K562 (cell line): Measurements from ENCODE around the gene PEX11B. TPM values are rescaled to one million over a fixed set of nuclear protein-coding genes. Genes with fewer than 3 reads are reported as not detected.
A peak's percentile ranks its signal among the peaks of the same experiment; 100 is the strongest.

Source experiments
- ATAC-seq: fragments of 200-7000 bp; cut with Tn5 transposase; 3 replicates; pipeline ENCODE4 v1.9.1; 2020; ENCODE audit warnings: moderate library complexity
- BruUV-seq: library from RNA; stranded (reverse); fragments of 400-500 nt; replicated peaks from 2 replicates; lab custom pipeline; 2021; lab: Mats Ljungman, UMichigan
- CTCF ChIA-PET: fragments of 300-600 bp; formaldehyde crosslinking; extraction: SDS; loops from one replicate; lab custom pipeline; 2021; ENCODE audit warnings: low intra/inter-chr PET ratio; lab: Yijun Ruan, JAX
- POLR2A ChIA-PET: fragments of 300-600, 350-650 bp; sonication (Branson Sonifier 250); formaldehyde crosslinking; extraction: SDS; loops from one replicate; lab custom pipeline; 2021; ENCODE audit warnings: antibody characterized with exemption, inconsistent platforms; lab: Yijun Ruan, JAX
- DNase-seq, 4 experiments: peaks; one replicate each; pipeline versions ENCODE4 v3.0.0 to v3.0.0-alpha.2; 2011 to 2018; ENCODE audit warnings: low spot score in 3 of 4, mixed read lengths in 3 of 4; ENCODE audit errors: extremely low read depth in 1 of 4
- FAIRE-seq: peaks from 2 replicates; lab custom pipeline; 2011; peaks lifted over from hg19 to GRCh38; lab: Jason Lieb, UNC
- H2AFZ ChIP-seq: 2 replicates; pipeline ENCODE4 v1.6.0; 2011; ENCODE audit warnings: low read depth, low read length, control low read depth, inconsistent platforms
- H3K27ac ChIP-seq: fragments of 200-600 bp; 3 replicates; pipeline ENCODE4 v1.8.0; 2011; ENCODE audit warnings: low read depth, mild to moderate bottlenecking, control low read depth, inconsistent platforms, low read length, moderate library complexity, mixed read lengths; ENCODE audit errors: extremely low read depth
- H3K27me3 ChIP-seq, 2 experiments: fragments of 300-600 bp in 1 of 2; 2 replicates in 1 of 2; 3 replicates in 1 of 2; pipeline versions ENCODE4 v1.6.0 to v1.8.0; 2011; ENCODE audit warnings: inconsistent platforms in 2 of 2, low read length in 2 of 2, mild to moderate bottlenecking in 1 of 2, mixed read lengths in 1 of 2, moderate library complexity in 1 of 2; ENCODE audit not compliant: control insufficient read depth in 2 of 2, insufficient read depth in 2 of 2
- H3K36me3 ChIP-seq: fragments of 300-600 bp; 3 replicates; pipeline ENCODE4 v1.8.0; 2011; ENCODE audit warnings: mild to moderate bottlenecking, low read length, inconsistent platforms; ENCODE audit not compliant: control insufficient read depth, insufficient read depth
- H3K4me1 ChIP-seq, 2 experiments: fragments of 200-600 bp in 1 of 2; replicated peaks in 1 of 2; 2 replicates in 1 of 2; 3 replicates in 1 of 2; pipeline versions ENCODE4 v1.5.1 to v1.8.0; 2011; ENCODE audit warnings: inconsistent platforms in 2 of 2, low read length in 2 of 2, mild to moderate bottlenecking in 1 of 2, mixed read lengths in 1 of 2, moderate library complexity in 1 of 2; ENCODE audit not compliant: control insufficient read depth in 2 of 2, insufficient read depth in 2 of 2
- H3K4me2 ChIP-seq: 2 replicates; pipeline ENCODE4 v1.6.1; 2011; ENCODE audit warnings: low read length, control low read depth, inconsistent platforms, mixed read lengths; ENCODE audit not compliant: insufficient read depth
- H3K4me3 ChIP-seq: fragments of 200-600 bp; sonication (generic), shearing (Covaris generic); 2 replicates; pipeline ENCODE4 v1.5.1; 2016; ENCODE audit warnings: control low read depth, inconsistent platforms
- H3K79me2 ChIP-seq: fragments of 200-600 bp; 3 replicates; pipeline ENCODE4 v1.8.0; 2011; ENCODE audit warnings: low read length, inconsistent platforms; ENCODE audit not compliant: control insufficient read depth, insufficient read depth
- H3K9ac ChIP-seq, 2 experiments: 2 replicates each; pipeline versions ENCODE4 v1.6.0 to v1.6.1; 2011; ENCODE audit warnings: low read depth in 2 of 2, low read length in 2 of 2, control low read depth in 1 of 2, inconsistent platforms in 1 of 2, mild to moderate bottlenecking in 1 of 2, mixed read lengths in 1 of 2; ENCODE audit not compliant: insufficient read depth in 1 of 2
- H3K9me1 ChIP-seq: one replicate; pipeline ENCODE4 v1.6.0; 2011; ENCODE audit warnings: inconsistent platforms, mild to moderate bottlenecking, low read length, moderate library complexity; ENCODE audit not compliant: control insufficient read depth, insufficient read depth
- H3K9me3 ChIP-seq: replicated peaks from 2 replicates; pipeline ENCODE4 v1.5.1; 2011; ENCODE audit warnings: low read depth, low read length, inconsistent platforms; ENCODE audit not compliant: control insufficient read depth, insufficient read depth
- H4K20me1 ChIP-seq: replicated peaks from 2 replicates; pipeline ENCODE4 v1.6.1; 2011; ENCODE audit warnings: low read length, inconsistent platforms, mixed read lengths; ENCODE audit not compliant: control insufficient read depth, insufficient read depth
- MAZ ChIP-seq, 2 experiments: fragments of 450-650 bp in 1 of 2; sonication (generic) in 1 of 2; formaldehyde crosslinking; IDR thresholded peaks in 1 of 2; conservative IDR thresholded peaks in 1 of 2; 2 replicates each; pipeline versions ENCODE4 v1.4.0 to v1.5.0; 2020; ENCODE audit warnings: mild to moderate bottlenecking in 1 of 2, missing genetic modification reagents in 1 of 2
- NRF1 ChIP-seq, 2 experiments: fragments of 450-650 bp; IDR thresholded peaks in 1 of 2; conservative IDR thresholded peaks in 1 of 2; 2 replicates each; pipeline ENCODE4 v1.6.1; 2014; ENCODE audit warnings: mild to moderate bottlenecking in 2 of 2
- PHF8 ChIP-seq: fragments of 200-600 bp; sonication (generic); IDR thresholded peaks from 2 replicates; pipeline ENCODE4 v1.6.1; 2012; ENCODE audit warnings: mixed run types, mild to moderate bottlenecking, inconsistent platforms, low read length, moderate library complexity, borderline replicate concordance
- PKNOX1 ChIP-seq: fragments of 450-650 bp; IDR thresholded peaks from 2 replicates; pipeline ENCODE4 v1.6.1; 2016
- PML ChIP-seq: IDR thresholded peaks from 2 replicates; pipeline ENCODE4 v1.6.1; 2012; ENCODE audit warnings: low read length, inconsistent platforms
- POLR2A ChIP-seq: fragments of 450-650 bp; conservative IDR thresholded peaks from 2 replicates; pipeline ENCODE4 v1.6.1; 2016
- SIN3A ChIP-seq, 2 experiments: fragments of 150-350 bp in 1 of 2; IDR thresholded peaks; 2 replicates each; pipeline ENCODE4 v1.6.1; 2011 to 2016; ENCODE audit warnings: borderline replicate concordance in 2 of 2, low read depth in 2 of 2, low read length in 2 of 2, mild to moderate bottlenecking in 2 of 2, moderate library complexity in 2 of 2; ENCODE audit not compliant: control insufficient read depth in 1 of 2
- SP1 ChIP-seq: sonication (generic); formaldehyde crosslinking; IDR thresholded peaks from 2 replicates; pipeline ENCODE4 v1.8.1; 2022; ENCODE audit warnings: mild to moderate bottlenecking, missing genetic modification reagents
- STAG1 ChIP-seq: sonication (generic); formaldehyde crosslinking; IDR thresholded peaks from 2 replicates; pipeline ENCODE4 v1.5.0; 2020; ENCODE audit warnings: missing genetic modification reagents, borderline replicate concordance
- USF1 ChIP-seq: sonication (generic); formaldehyde crosslinking; IDR thresholded peaks from 2 replicates; pipeline ENCODE4 v1.9.0; 2022; ENCODE audit warnings: mild to moderate bottlenecking, missing genetic modification reagents
- ZBTB7A ChIP-seq: IDR thresholded peaks from 2 replicates; pipeline ENCODE4 v1.6.1; 2011; ENCODE audit warnings: low read depth, mild to moderate bottlenecking, low read length, moderate library complexity, borderline replicate concordance; ENCODE audit not compliant: control insufficient read depth
- ZNF699 ChIP-seq: fragments of 250-450 bp; sonication (Bioruptor Pico); IDR thresholded peaks from 2 replicates; pipeline ENCODE4 v1.8.0; 2021; ENCODE audit warnings: mild to moderate bottlenecking, moderate library complexity; ENCODE audit not compliant: insufficient replicate concordance
- WGBS: fragments of 100-300 bp; shearing (Covaris generic); methylation state at CpG from one replicate; pipeline ENCODE4 v1.1.6; 2016; ENCODE audit warnings: low coverage, mixed read lengths; ENCODE audit not compliant: insufficient coverage; ENCODE audit errors: missing lambda C conversion rate; 5-methylcytosine and 5-hydroxymethylcytosine counted together
- in situ Hi-C: fragments of 300-500 bp; cut with MboI; formaldehyde crosslinking; loops from 4 replicates; pipeline ENCODE4 v1.15.0; 2018; ENCODE audit warnings: inconsistent platforms, mixed read lengths
- intact Hi-C: fragments of 100-400 bp; cut with micrococcal nuclease; formaldehyde crosslinking; loops from 2 replicates; pipeline ENCODE4 v1.14.2; 2022
- polyA plus RNA-seq, 8 experiments: library from polyadenylated mRNA; depleted of rRNA in 4 of 8; stranded (reverse) in 5 of 8; unstranded in 3 of 8; fragments of >200 nt; fragmentation: Nextera tagmentation in 2 of 8; fragmentation: Illumina TruSeq in 1 of 8; extraction: Ambion mirVana in 2 of 8; extraction: Trizol in 1 of 8; gene quantifications; 2 replicates each; pipeline versions ENCODE4 v1.2.1 to v1.2.3, GENCODE V29; 2011 to 2014; ENCODE audit warnings: inconsistent platforms in 1 of 8, missing spikeins in 1 of 8
- total RNA-seq, 7 experiments: library from RNA; depleted of rRNA in 6 of 7; stranded (reverse); fragments of >200 nt in 6 of 7; fragmentation: Illumina TruSeq in 2 of 7; extraction: Trizol in 2 of 7; gene quantifications; 2 replicates each; pipeline versions ENCODE4 v1.2.1 to v1.2.3, GENCODE V29; 2011 to 2021; ENCODE audit warnings: low replicate concordance in 1 of 7
- TF ChIP-seq, protein P1 (sequence below): sonication (generic); formaldehyde crosslinking; IDR thresholded peaks from 2 replicates; pipeline ENCODE4 v1.8.0; 2022; ENCODE audit warnings: missing genetic modification reagents, mild to moderate bottlenecking, moderate library complexity, borderline replicate concordance
- TF ChIP-seq, protein P2 (sequence below): fragments of 200-800 bp; sonication (Bioruptor generic); IDR thresholded peaks from 2 replicates; pipeline ENCODE4 v1.6.1; 2017; ENCODE audit warnings: missing genetic modification characterization, missing compliant biosample characterization
- TF ChIP-seq, protein P3 (sequence below): sonication (generic); formaldehyde crosslinking; IDR thresholded peaks from 2 replicates; pipeline ENCODE4 v1.8.1; 2023; ENCODE audit warnings: mild to moderate bottlenecking, missing genetic modification reagents, moderate library complexity

PEX11B gene
- total and polyA plus RNA-seq, 9 of the 15 experiments (the other 6 are each of a cell fraction or from before 2014, with no cell fraction given), result 13.2 to 60.0 (median 21.7) TPM

GRCh38 chr1:145885738-145886287 lies 32.7 kb downstream of the PEX11B start, which contains the start of gene ANKRD35:
Gene ANKRD35 (minus strand): TSS chr1:145885866. CDS start chr1:145885758, 108 bp downstream.
- Histone ChIP-seq H2AFZ (peak within 1 kb of the TSS; percentile 90), H3K4me2 (peak within 1 kb of the TSS; percentile 72), H3K79me2 (no peaks in the 10 kb centered on the region), H4K20me1 (no peaks in the 10 kb centered on the region), H3K4me3 (peak within 1 kb of the TSS; percentile 56), H3K9me1 (no peaks in the 10 kb centered on the region), H3K27ac (no peak within 1 kb of the TSS), H3K36me3 (no peaks in the 10 kb centered on the region), H3K9me3 (no peaks in the 10 kb centered on the region), H3K4me1 (peaks cover 3 to 14% of the 10 kb centered on the region in 2 experiments; a peak in 4 of 5 replicates), H3K9ac (peak within 1 kb of the TSS in 1 of 2 experiments; percentile 68; a peak in 2 of 4 replicates), H3K27me3 (peaks cover 7 to 10% of the 10 kb centered on the region in 2 experiments; a peak in 4 of 5 replicates)
- POLR2A ChIA-PET, result interaction anchor here (0.6 to 1.2 kb wide), 5 partner anchors 25 to 166 kb away, joined by 3 to 4 read pairs (median 3); partner anchors contain the start of gene RBM8A
- peak; percentile 90 to 95 (median 94) for DNase-seq
- intact Hi-C loops (no loop called here), in situ Hi-C loops (no loop called here)
- ATAC-seq, result peak; percentile 100
- peak; percentile 77 for FAIRE-seq
- BruUV-seq, result no TSS peak
- 1% methylated on average over 22 of the region's 36 CpGs for WGBS
- CTCF ChIA-PET, result interaction anchor here (0.5 kb wide), 1 partner anchor 41 kb away, joined by 3 read pairs; the partner anchor contains the start of gene NUDT17
- TF ChIP-seq PKNOX1 (peak; percentile 79), POLR2A (no peak), SP1 (CRISPR knock-in tag) (peak; percentile 68), NRF1 (conservative IDR thresholded peaks at IDR 0.05 in 1 of 2, IDR thresholded peaks at IDR 0.05 in 1 of 2) (peak; percentile 74 to 79), MAZ (CRISPR knock-in tag; conservative IDR thresholded peaks at IDR 0.05 in 1 of 2, IDR thresholded peaks at IDR 0.05 in 1 of 2) (peak; percentile 67 to 71; a peak in 3 of 4 replicates), USF1 (CRISPR knock-in tag) (no peak), ZBTB7A (peak; percentile 67), STAG1 (CRISPR knock-in tag) (no peak), SIN3A (IDR thresholded peaks at IDR 0.05; ENCODE audit: borderline replicate concordance in 2 of 2, control insufficient read depth in 1 of 2, low read depth in 2 of 2, low read length in 2 of 2) (peak in 1 of 2 experiments; percentile 59; a peak in 1 of 4 replicates), PML (no peak), ZNF699 (CRISPR knock-in tag) (no peak), PHF8 (peak; percentile 10; the same call in 1 of the 2 replicates)
- TF ChIP-seq, protein P1, sequence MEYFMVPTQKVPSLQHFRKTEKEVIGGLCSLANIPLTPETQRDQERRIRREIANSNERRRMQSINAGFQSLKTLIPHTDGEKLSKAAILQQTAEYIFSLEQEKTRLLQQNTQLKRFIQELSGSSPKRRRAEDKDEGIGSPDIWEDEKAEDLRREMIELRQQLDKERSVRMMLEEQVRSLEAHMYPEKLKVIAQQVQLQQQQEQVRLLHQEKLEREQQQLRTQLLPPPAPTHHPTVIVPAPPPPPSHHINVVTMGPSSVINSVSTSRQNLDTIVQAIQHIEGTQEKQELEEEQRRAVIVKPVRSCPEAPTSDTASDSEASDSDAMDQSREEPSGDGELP (CRISPR knock-in tag), result peak; percentile 83
- TF ChIP-seq, protein P2, sequence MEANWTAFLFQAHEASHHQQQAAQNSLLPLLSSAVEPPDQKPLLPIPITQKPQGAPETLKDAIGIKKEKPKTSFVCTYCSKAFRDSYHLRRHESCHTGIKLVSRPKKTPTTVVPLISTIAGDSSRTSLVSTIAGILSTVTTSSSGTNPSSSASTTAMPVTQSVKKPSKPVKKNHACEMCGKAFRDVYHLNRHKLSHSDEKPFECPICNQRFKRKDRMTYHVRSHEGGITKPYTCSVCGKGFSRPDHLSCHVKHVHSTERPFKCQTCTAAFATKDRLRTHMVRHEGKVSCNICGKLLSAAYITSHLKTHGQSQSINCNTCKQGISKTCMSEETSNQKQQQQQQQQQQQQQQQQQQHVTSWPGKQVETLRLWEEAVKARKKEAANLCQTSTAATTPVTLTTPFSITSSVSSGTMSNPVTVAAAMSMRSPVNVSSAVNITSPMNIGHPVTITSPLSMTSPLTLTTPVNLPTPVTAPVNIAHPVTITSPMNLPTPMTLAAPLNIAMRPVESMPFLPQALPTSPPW (CRISPR knock-in tag), result peak; percentile 71
- TF ChIP-seq, protein P3, sequence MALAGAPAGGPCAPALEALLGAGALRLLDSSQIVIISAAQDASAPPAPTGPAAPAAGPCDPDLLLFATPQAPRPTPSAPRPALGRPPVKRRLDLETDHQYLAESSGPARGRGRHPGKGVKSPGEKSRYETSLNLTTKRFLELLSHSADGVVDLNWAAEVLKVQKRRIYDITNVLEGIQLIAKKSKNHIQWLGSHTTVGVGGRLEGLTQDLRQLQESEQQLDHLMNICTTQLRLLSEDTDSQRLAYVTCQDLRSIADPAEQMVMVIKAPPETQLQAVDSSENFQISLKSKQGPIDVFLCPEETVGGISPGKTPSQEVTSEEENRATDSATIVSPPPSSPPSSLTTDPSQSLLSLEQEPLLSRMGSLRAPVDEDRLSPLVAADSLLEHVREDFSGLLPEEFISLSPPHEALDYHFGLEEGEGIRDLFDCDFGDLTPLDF (CRISPR knock-in tag), result peak; percentile 42; the same call in 1 of the 2 replicates
